Mesendoderm (in vitro differentiated cells): ENCODE measurements around the gene APC2.
A peak's percentile ranks its signal among the peaks of the same experiment; 100 is the strongest.

Source experiments
- DNase-seq: peaks from one replicate; pipeline ENCODE4 v3.0.0; 2013
- H2AK5ac ChIP-seq: 2 replicates; pipeline ENCODE4 v1.6.1; 2013; ENCODE audit warnings: low read length, inconsistent platforms
- H2BK120ac ChIP-seq: 2 replicates; pipeline ENCODE4 v1.6.1; 2013; ENCODE audit warnings: low read depth, mild to moderate bottlenecking, low read length, moderate library complexity, mixed read lengths
- H2BK15ac ChIP-seq: replicated peaks from 2 replicates; pipeline ENCODE4 v1.6.1; 2013; ENCODE audit warnings: low read depth, mild to moderate bottlenecking, moderate library complexity
- H2BK5ac ChIP-seq: 2 replicates; pipeline ENCODE4 v1.6.1; 2013; ENCODE audit warnings: low read length, inconsistent platforms
- H3K18ac ChIP-seq: 2 replicates; pipeline ENCODE4 v1.6.1; 2013; ENCODE audit warnings: mild to moderate bottlenecking, low read length, mixed read lengths
- H3K23ac ChIP-seq: one replicate; pipeline ENCODE4 v1.6.1; 2013; ENCODE audit warnings: low read length
- H3K27ac ChIP-seq: 2 replicates; pipeline ENCODE4 v1.5.1; 2013; ENCODE audit warnings: low read depth, mild to moderate bottlenecking, inconsistent platforms, low read length, moderate library complexity
- H3K27me3 ChIP-seq: 2 replicates; pipeline ENCODE4 v1.6.1; 2013; ENCODE audit warnings: low read length, control low read depth, mild to moderate bottlenecking, inconsistent platforms; ENCODE audit not compliant: insufficient read depth, poor library complexity
- H3K36me3 ChIP-seq: 2 replicates; pipeline ENCODE4 v1.6.1; 2013; ENCODE audit warnings: low read length, inconsistent platforms; ENCODE audit not compliant: control insufficient read depth, insufficient read depth
- H3K4ac ChIP-seq: one replicate; pipeline ENCODE4 v1.6.1; 2013; ENCODE audit warnings: low read depth, mild to moderate bottlenecking, low read length, moderate library complexity
- H3K4me1 ChIP-seq: 2 replicates; pipeline ENCODE4 v1.6.1; 2013; ENCODE audit warnings: low read depth, low read length, inconsistent platforms; ENCODE audit not compliant: control insufficient read depth
- H3K4me2 ChIP-seq: 2 replicates; pipeline ENCODE4 v1.6.1; 2013; ENCODE audit warnings: low read length
- H3K4me3 ChIP-seq: 2 replicates; pipeline ENCODE4 v1.5.1; 2013; ENCODE audit warnings: mild to moderate bottlenecking, low read length
- H3K56ac ChIP-seq: one replicate; pipeline ENCODE4 v1.6.1; 2013; ENCODE audit warnings: low read length
- H3K79me1 ChIP-seq: 2 replicates; pipeline ENCODE4 v1.6.1; 2013; ENCODE audit warnings: low read length, inconsistent platforms
- H3K79me2 ChIP-seq: 2 replicates; pipeline ENCODE4 v1.6.1; 2013; ENCODE audit warnings: mild to moderate bottlenecking, low read length; ENCODE audit not compliant: control insufficient read depth, insufficient read depth
- H3K9ac ChIP-seq: 2 replicates; pipeline ENCODE4 v1.6.1; 2013; ENCODE audit warnings: low read length, inconsistent platforms
- H4K5ac ChIP-seq: one replicate; pipeline ENCODE4 v1.6.1; 2013; ENCODE audit warnings: low read length
- H4K8ac ChIP-seq: one replicate; pipeline ENCODE4 v1.6.1; 2013; ENCODE audit warnings: low read depth, mild to moderate bottlenecking, control low read depth, low read length, moderate library complexity
- WGBS: extraction: QIAGEN DNeasy Blood & Tissue Kit; methylation state at CpG from one replicate; pipeline ENCODE4 v1.1.7; 2013; ENCODE audit warnings: low lambda C conversion rate, missing lambda C conversion rate; ENCODE audit not compliant: insufficient coverage; ENCODE audit errors: extremely low coverage; 5-methylcytosine and 5-hydroxymethylcytosine counted together

Gene APC2

GRCh38 chr19:1416014-1416841, 33.7 kb upstream of the APC2 start:
- H3K4me3 ChIP-seq: no peak overlapping the region
- H3K36me3 ChIP-seq: peaks cover 13% of the 10 kb centered on the region

GRCh38 chr19:1417145-1417544, 32.8 kb upstream of the APC2 start:
- no peak for DNase-seq
- Histone ChIP-seq H4K5ac (no peak overlapping the region), H3K79me2 (peaks cover 83% of the 10 kb centered on the region), H3K4me3 (no peak overlapping the region), H3K9ac (no peak overlapping the region), H4K8ac (no peak overlapping the region), H3K56ac (peak overlapping the region; percentile 4), H3K36me3 (peaks cover 13% of the 10 kb centered on the region), H3K18ac (no peak overlapping the region), H3K4ac (no peak overlapping the region), H3K4me1 (peaks cover 8% of the 10 kb centered on the region), H2BK15ac (no peak overlapping the region), H3K27me3 (no peaks in the 10 kb centered on the region), H2BK120ac (no peak overlapping the region), H3K4me2 (no peak overlapping the region), H3K79me1 (peaks cover 23% of the 10 kb centered on the region), H3K23ac (no peak overlapping the region), H2BK5ac (no peak overlapping the region), H3K27ac (no peak overlapping the region), H2AK5ac (no peak overlapping the region)
- WGBS: no CpG with 5 or more reads among the region's 21 CpGs

More at GRCh38 chr19:1416014-1416841, 33.7 kb upstream of the APC2 start:
- Histone ChIP-seq H2BK15ac (no peak overlapping the region), H4K5ac (no peak overlapping the region), H3K4me2 (no peak overlapping the region), H3K9ac (peak overlapping the region; percentile 66), H3K56ac (peak overlapping the region; percentile 82), H3K18ac (no peak overlapping the region), H4K8ac (no peak overlapping the region), H3K27me3 (no peaks in the 10 kb centered on the region), H3K27ac (peak overlapping the region; percentile 42), H2BK5ac (no peak overlapping the region), H3K23ac (peak overlapping the region; percentile 15), H2BK120ac (no peak overlapping the region), H3K79me1 (peaks cover 23% of the 10 kb centered on the region), H3K4me1 (peaks cover 8% of the 10 kb centered on the region), H2AK5ac (no peak overlapping the region), H3K4ac (no peak overlapping the region), H3K79me2 (peaks cover 88% of the 10 kb centered on the region)
- no peak for DNase-seq
- WGBS: no CpG with 5 or more reads among the region's 28 CpGs

GRCh38 chr19:1417681-1418495, 32.0 kb upstream of the APC2 start:
- no peak overlapping the region for H3K18ac ChIP-seq
- no peaks in the 10 kb centered on the region for H3K27me3 ChIP-seq
- no peak overlapping the region for H3K27ac ChIP-seq
- no CpG with 5 or more reads among the region's 30 CpGs for WGBS
- H2BK15ac ChIP-seq: no peak overlapping the region
- H3K23ac ChIP-seq: no peak overlapping the region
- H3K56ac ChIP-seq: no peak overlapping the region
- H2AK5ac ChIP-seq: no peak overlapping the region
- no peak overlapping the region for H2BK5ac ChIP-seq
- H2BK120ac ChIP-seq: no peak overlapping the region
- H4K5ac ChIP-seq: no peak overlapping the region
- DNase-seq: no peak
- H3K9ac ChIP-seq: no peak overlapping the region
- peaks cover 25% of the 10 kb centered on the region for H3K79me1 ChIP-seq
- H3K4ac ChIP-seq: no peak overlapping the region
- H3K4me2 ChIP-seq: no peak overlapping the region
- peaks cover 8% of the 10 kb centered on the region for H3K4me1 ChIP-seq
- no peak overlapping the region for H3K4me3 ChIP-seq
- H4K8ac ChIP-seq: no peak overlapping the region
- peaks cover 82% of the 10 kb centered on the region for H3K79me2 ChIP-seq
- H3K36me3 ChIP-seq: peaks cover 15% of the 10 kb centered on the region

GRCh38 chr19:1418496-1418775, 31.5 kb upstream of the APC2 start:
- Histone ChIP-seq H3K27ac (no peak overlapping the region), H3K9ac (no peak overlapping the region), H3K27me3 (no peaks in the 10 kb centered on the region), H4K5ac (no peak overlapping the region), H3K36me3 (peaks cover 12% of the 10 kb centered on the region), H3K79me1 (peaks cover 27% of the 10 kb centered on the region), H3K56ac (no peak overlapping the region), H3K4me2 (no peak overlapping the region), H4K8ac (no peak overlapping the region), H2BK120ac (no peak overlapping the region), H3K18ac (no peak overlapping the region), H3K4ac (no peak overlapping the region), H3K79me2 (peaks cover 77% of the 10 kb centered on the region), H2AK5ac (no peak overlapping the region), H2BK5ac (no peak overlapping the region), H3K23ac (no peak overlapping the region), H3K4me3 (no peak overlapping the region), H2BK15ac (no peak overlapping the region), H3K4me1 (peaks cover 8% of the 10 kb centered on the region)
- no CpG with 5 or more reads among the region's 13 CpGs for WGBS
- DNase-seq: no peak

GRCh38 chr19:1418951-1419738, 30.8 kb upstream of the APC2 start:
- Histone ChIP-seq H3K4me2 (no peak overlapping the region), H3K23ac (no peak overlapping the region), H3K18ac (no peak overlapping the region), H2BK15ac (no peak overlapping the region), H3K56ac (no peak overlapping the region), H4K5ac (no peak overlapping the region), H3K27me3 (no peaks in the 10 kb centered on the region), H2BK5ac (no peak overlapping the region), H2BK120ac (no peak overlapping the region), H3K4me1 (peaks cover 8% of the 10 kb centered on the region), H3K4me3 (no peak overlapping the region), H3K79me2 (peaks cover 77% of the 10 kb centered on the region), H2AK5ac (no peak overlapping the region), H3K79me1 (peaks cover 33% of the 10 kb centered on the region), H3K36me3 (peaks cover 14% of the 10 kb centered on the region), H3K27ac (no peak overlapping the region), H3K4ac (no peak overlapping the region), H3K9ac (no peak overlapping the region), H4K8ac (no peak overlapping the region)
- DNase-seq: no peak
- WGBS: no CpG with 5 or more reads among the region's 21 CpGs
